OCI-LY7 (cell line): ENCODE results near the gene CDKN1C. TPM values are rescaled to one million over a fixed set of nuclear protein-coding genes. Genes with fewer than 3 reads are reported as not detected.

Experiments used
- BruUV-seq: library from RNA; stranded (reverse); fragments of 400-500 nt; replicated peaks from 2 replicates; lab custom pipeline; 2021; lab: Mats Ljungman, UMichigan
- CTCF ChIA-PET: fragments of 300-600 bp; sonication (Branson Sonifier 250); formaldehyde crosslinking; loops from one replicate; lab custom pipeline; 2022; ENCODE audit warnings: antibody characterized with exemption; ENCODE audit not compliant: unreplicated experiment; lab: Charles Lee
- POLR2A ChIA-PET: fragments of 300-600 bp; sonication (Branson Sonifier 250); formaldehyde crosslinking; loops from one replicate; lab custom pipeline; 2022; ENCODE audit warnings: antibody characterized with exemption; lab: Charles Lee
- DNase-seq: peaks from one replicate; pipeline ENCODE4 v3.0.0-alpha.2; 2015; ENCODE audit warnings: low spot score
- H2AFZ ChIP-seq: fragments of 200-600 bp; sonication (generic), shearing (Covaris generic); 2 replicates; pipeline ENCODE4 v1.6.1; 2014; ENCODE audit warnings: mild to moderate bottlenecking, antibody characterized with exemption, low read length, moderate library complexity
- H3K27ac ChIP-seq: fragments of 200-600 bp; sonication (generic); 2 replicates; pipeline ENCODE4 v1.5.1; 2014; ENCODE audit warnings: mixed run types, low read depth, mild to moderate bottlenecking, moderate library complexity, low read length, inconsistent platforms; ENCODE audit not compliant: poor library complexity, severe bottlenecking
- H3K36me3 ChIP-seq: fragments of 200-600 bp; sonication (generic); 2 replicates; pipeline ENCODE4 v1.6.1; 2014; ENCODE audit warnings: mild to moderate bottlenecking, antibody characterized with exemption, low read length, moderate library complexity, mixed read lengths; ENCODE audit not compliant: insufficient read depth
- H3K4me1 ChIP-seq: fragments of 200-600 bp; sonication (generic); 2 replicates; pipeline ENCODE4 v1.5.1; 2014; ENCODE audit warnings: mild to moderate bottlenecking, low read length; ENCODE audit not compliant: insufficient read depth, poor library complexity, severe bottlenecking
- H3K4me2 ChIP-seq: fragments of 200-600 bp; sonication (generic); 2 replicates; pipeline ENCODE4 v1.6.1; 2014; ENCODE audit warnings: mild to moderate bottlenecking, low read length
- H3K4me3 ChIP-seq: fragments of 200-600 bp; sonication (generic); 2 replicates; pipeline ENCODE4 v1.5.1; 2014; ENCODE audit warnings: mild to moderate bottlenecking, low read depth, low read length; ENCODE audit not compliant: poor library complexity, severe bottlenecking
- H3K79me2 ChIP-seq: fragments of 200-600 bp; sonication (generic); 2 replicates; pipeline ENCODE4 v1.6.1; 2016; ENCODE audit warnings: low read depth, mild to moderate bottlenecking, low read length, moderate library complexity, mixed read lengths; ENCODE audit not compliant: insufficient read depth
- H3K9me2 ChIP-seq: fragments of 200-600 bp; sonication (generic); 2 replicates; pipeline ENCODE4 v1.6.1; 2016; ENCODE audit warnings: mild to moderate bottlenecking, low read length, mixed read lengths; ENCODE audit not compliant: insufficient read depth
- H3K9me3 ChIP-seq: fragments of 200-600 bp; sonication (generic); 2 replicates; pipeline ENCODE4 v1.6.1; 2014; ENCODE audit warnings: mild to moderate bottlenecking, mixed run types, low read length, mixed read lengths
- H4K20me1 ChIP-seq: fragments of 200-600 bp; sonication (generic); 2 replicates; pipeline ENCODE4 v1.6.1; 2014; ENCODE audit warnings: mild to moderate bottlenecking, antibody characterized with exemption, low read length, moderate library complexity, mixed read lengths; ENCODE audit not compliant: insufficient read depth
- EZH2phosphoT487 ChIP-seq: fragments of 200-600 bp; sonication (generic); IDR thresholded peaks from 2 replicates; pipeline ENCODE4 v1.6.1; 2018; ENCODE audit warnings: low read depth, borderline replicate concordance, mild to moderate bottlenecking, mixed run types, antibody characterized with exemption, low read length, moderate library complexity, mixed read lengths
- intact Hi-C: fragments of 100-400 bp; cut with micrococcal nuclease; formaldehyde crosslinking; loops from one replicate; pipeline ENCODE4 v1.10.0; 2022; ENCODE audit not compliant: unreplicated experiment
- total RNA-seq, 2 experiments: library from RNA; depleted of rRNA in 1 of 2; stranded (reverse); fragments of >200 nt in 1 of 2; shearing (Covaris generic) in 1 of 2; gene quantifications; 2 replicates each; pipeline ENCODE4 v1.2.3, GENCODE V29; 2014 to 2022
- TF ChIP-seq, protein P1 (sequence below): fragments of 200-600 bp; sonication (generic); conservative IDR thresholded peaks from 2 replicates; pipeline ENCODE4 v1.5.1; 2014; ENCODE audit warnings: mild to moderate bottlenecking, antibody characterized with exemption, low read length, moderate library complexity, mixed read lengths

CDKN1C gene
- total RNA-seq, 2 experiments from 2014 or later: 0.13 to 0.55 TPM

DNA sequence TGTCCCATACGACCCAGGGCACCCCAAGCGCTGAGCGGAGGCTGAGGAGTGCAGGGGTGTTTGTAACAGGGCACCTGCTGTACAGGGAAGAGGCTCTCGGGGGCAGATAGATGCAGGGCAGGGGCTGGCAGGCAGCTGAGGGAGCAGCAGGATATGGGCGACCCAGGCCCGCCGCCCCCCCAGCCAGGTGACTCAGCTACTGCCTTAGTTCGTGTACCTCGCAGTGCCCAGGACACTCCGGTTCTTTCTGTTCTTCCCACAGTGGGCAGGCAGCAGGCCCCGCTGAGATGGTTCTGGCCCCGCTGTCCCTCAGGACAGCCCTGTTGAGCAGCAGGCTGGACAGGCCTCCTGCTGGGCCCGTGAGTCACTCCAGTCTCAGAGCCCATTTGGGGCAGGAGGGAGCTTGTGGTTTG, 27.4 kb upstream of the CDKN1C start:
- TF ChIP-seq, protein P1, sequence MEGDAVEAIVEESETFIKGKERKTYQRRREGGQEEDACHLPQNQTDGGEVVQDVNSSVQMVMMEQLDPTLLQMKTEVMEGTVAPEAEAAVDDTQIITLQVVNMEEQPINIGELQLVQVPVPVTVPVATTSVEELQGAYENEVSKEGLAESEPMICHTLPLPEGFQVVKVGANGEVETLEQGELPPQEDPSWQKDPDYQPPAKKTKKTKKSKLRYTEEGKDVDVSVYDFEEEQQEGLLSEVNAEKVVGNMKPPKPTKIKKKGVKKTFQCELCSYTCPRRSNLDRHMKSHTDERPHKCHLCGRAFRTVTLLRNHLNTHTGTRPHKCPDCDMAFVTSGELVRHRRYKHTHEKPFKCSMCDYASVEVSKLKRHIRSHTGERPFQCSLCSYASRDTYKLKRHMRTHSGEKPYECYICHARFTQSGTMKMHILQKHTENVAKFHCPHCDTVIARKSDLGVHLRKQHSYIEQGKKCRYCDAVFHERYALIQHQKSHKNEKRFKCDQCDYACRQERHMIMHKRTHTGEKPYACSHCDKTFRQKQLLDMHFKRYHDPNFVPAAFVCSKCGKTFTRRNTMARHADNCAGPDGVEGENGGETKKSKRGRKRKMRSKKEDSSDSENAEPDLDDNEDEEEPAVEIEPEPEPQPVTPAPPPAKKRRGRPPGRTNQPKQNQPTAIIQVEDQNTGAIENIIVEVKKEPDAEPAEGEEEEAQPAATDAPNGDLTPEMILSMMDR: no peak
- no peak for TF ChIP-seq EZH2phosphoT487
- ChIA-PET POLR2A (no interaction called here), CTCF (no interaction called here)
- no TSS peak for BruUV-seq
- Histone ChIP-seq H3K36me3 (no peaks in the 10 kb centered on the region), H3K27ac (no peak overlapping the region), H3K4me2 (no peak overlapping the region), H3K4me1 (peaks cover 18% of the 10 kb centered on the region), H3K4me3 (no peak overlapping the region), H3K9me2 (no peaks in the 10 kb centered on the region), H3K79me2 (no peaks in the 10 kb centered on the region), H4K20me1 (no peaks in the 10 kb centered on the region), H3K9me3 (no peaks in the 10 kb centered on the region), H2AFZ (no peak overlapping the region)
- intact Hi-C loops: no loop called here
- DNase-seq: no peak

DNA sequence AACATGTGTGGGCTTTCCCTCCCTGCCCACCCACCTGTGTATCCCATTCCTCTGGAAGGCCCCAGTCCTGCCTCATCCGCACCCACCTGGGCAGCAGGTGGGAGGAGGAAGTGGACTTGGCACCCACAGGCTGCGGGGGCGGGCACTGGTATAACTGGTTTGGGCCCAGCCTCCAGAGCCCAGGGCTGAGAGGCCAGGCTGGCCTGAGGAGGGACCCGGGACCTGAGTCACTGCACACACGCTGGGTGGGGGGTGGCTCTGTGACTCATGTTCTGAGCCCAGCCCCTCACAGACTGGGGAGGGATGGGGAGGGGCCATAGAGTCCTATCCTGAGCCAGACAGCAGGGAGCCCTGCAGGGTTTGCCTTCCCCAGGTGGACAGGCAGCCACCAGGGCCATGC, 26.9 kb upstream of the CDKN1C start:
- DNase-seq: no peak
- intact Hi-C loops: no loop called here
- no peaks in the 10 kb centered on the region for H3K36me3 ChIP-seq
- H3K9me2 ChIP-seq: no peaks in the 10 kb centered on the region
- no peaks in the 10 kb centered on the region for H3K79me2 ChIP-seq
- no peak overlapping the region for H3K4me3 ChIP-seq
- H3K9me3 ChIP-seq: no peaks in the 10 kb centered on the region
- H2AFZ ChIP-seq: no peak overlapping the region
- TF ChIP-seq EZH2phosphoT487: no peak
- TF ChIP-seq, protein P1: no peak
- H3K27ac ChIP-seq: no peak overlapping the region
- BruUV-seq: no TSS peak
- CTCF ChIA-PET: no interaction called here
- H3K4me1 ChIP-seq: peaks cover 18% of the 10 kb centered on the region
- H4K20me1 ChIP-seq: no peaks in the 10 kb centered on the region
- POLR2A ChIA-PET: no interaction called here
- no peak overlapping the region for H3K4me2 ChIP-seq

DNA sequence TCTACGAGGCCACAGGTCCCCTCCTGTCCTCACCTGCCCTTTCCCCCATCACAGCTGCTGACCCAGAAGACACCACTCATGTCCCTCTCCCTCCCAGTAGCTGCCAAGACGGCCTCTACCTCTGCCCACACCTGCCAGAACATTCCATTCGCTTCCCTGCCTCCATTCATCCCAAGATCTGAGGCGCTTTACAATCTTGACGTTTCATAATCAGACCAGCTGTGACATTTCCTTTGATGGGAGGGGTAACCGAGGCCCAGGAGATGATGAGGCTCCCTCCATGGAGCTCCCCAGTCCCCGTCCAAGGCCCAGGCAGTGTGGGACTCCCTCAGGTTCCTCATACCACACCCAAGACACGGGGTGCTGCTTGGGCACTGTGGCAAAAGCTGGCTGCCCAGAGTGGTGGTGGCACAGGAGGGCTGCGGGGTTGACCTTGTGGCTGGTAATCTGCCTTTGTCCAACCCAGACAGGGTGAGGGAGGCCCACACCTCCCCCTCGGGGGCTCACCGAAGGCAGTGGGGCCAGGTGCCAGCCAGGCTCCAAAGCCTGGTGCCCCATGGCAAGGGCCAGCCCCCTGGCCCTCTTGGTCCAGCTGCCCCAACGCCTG, 26.3 kb upstream of the CDKN1C start:
- no peak for TF ChIP-seq EZH2phosphoT487
- TF ChIP-seq, protein P1: no peak
- CTCF ChIA-PET: no interaction called here
- no peaks in the 10 kb centered on the region for H3K9me2 ChIP-seq
- no peaks in the 10 kb centered on the region for H4K20me1 ChIP-seq
- H2AFZ ChIP-seq: no peak overlapping the region
- no TSS peak for BruUV-seq
- no peak overlapping the region for H3K27ac ChIP-seq
- POLR2A ChIA-PET: no interaction called here
- H3K4me1 ChIP-seq: peaks cover 18% of the 10 kb centered on the region
- intact Hi-C loops: no loop called here
- DNase-seq: no peak
- H3K79me2 ChIP-seq: no peaks in the 10 kb centered on the region
- H3K36me3 ChIP-seq: no peaks in the 10 kb centered on the region
- H3K4me2 ChIP-seq: no peak overlapping the region
- H3K9me3 ChIP-seq: no peaks in the 10 kb centered on the region
- no peak overlapping the region for H3K4me3 ChIP-seq
